Measurements from ENCODE around the gene SLC6A19.

- TF ChIP-seq ZNF792 (CRISPR knock-in tag; IDR thresholded peaks at IDR 0.05) (no peak), EZH2 (conservative IDR thresholded peaks at IDR 0.05; ENCODE audit: low read depth, low read length) (no peak), HCFC1 (IDR thresholded peaks at IDR 0.05; ENCODE audit: low read depth, low read length) (no peak), TOE1 (CRISPR knock-in tag; IDR thresholded peaks at IDR 0.05) (no peak)
- TF ChIP-seq, protein P1, sequence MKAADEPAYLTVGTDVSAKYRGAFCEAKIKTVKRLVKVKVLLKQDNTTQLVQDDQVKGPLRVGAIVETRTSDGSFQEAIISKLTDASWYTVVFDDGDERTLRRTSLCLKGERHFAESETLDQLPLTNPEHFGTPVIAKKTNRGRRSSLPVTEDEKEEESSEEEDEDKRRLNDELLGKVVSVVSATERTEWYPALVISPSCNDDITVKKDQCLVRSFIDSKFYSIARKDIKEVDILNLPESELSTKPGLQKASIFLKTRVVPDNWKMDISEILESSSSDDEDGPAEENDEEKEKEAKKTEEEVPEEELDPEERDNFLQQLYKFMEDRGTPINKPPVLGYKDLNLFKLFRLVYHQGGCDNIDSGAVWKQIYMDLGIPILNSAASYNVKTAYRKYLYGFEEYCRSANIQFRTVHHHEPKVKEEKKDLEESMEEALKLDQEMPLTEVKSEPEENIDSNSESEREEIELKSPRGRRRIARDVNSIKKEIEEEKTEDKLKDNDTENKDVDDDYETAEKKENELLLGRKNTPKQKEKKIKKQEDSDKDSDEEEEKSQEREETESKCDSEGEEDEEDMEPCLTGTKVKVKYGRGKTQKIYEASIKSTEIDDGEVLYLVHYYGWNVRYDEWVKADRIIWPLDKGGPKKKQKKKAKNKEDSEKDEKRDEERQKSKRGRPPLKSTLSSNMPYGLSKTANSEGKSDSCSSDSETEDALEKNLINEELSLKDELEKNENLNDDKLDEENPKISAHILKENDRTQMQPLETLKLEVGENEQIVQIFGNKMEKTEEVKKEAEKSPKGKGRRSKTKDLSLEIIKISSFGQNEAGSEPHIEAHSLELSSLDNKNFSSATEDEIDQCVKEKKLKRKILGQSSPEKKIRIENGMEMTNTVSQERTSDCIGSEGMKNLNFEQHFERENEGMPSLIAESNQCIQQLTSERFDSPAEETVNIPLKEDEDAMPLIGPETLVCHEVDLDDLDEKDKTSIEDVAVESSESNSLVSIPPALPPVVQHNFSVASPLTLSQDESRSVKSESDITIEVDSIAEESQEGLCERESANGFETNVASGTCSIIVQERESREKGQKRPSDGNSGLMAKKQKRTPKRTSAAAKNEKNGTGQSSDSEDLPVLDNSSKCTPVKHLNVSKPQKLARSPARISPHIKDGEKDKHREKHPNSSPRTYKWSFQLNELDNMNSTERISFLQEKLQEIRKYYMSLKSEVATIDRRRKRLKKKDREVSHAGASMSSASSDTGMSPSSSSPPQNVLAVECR (CRISPR knock-in tag; IDR thresholded peaks at IDR 0.05; ENCODE audit: borderline replicate concordance): no peak
- TF ChIP-seq, protein P2, sequence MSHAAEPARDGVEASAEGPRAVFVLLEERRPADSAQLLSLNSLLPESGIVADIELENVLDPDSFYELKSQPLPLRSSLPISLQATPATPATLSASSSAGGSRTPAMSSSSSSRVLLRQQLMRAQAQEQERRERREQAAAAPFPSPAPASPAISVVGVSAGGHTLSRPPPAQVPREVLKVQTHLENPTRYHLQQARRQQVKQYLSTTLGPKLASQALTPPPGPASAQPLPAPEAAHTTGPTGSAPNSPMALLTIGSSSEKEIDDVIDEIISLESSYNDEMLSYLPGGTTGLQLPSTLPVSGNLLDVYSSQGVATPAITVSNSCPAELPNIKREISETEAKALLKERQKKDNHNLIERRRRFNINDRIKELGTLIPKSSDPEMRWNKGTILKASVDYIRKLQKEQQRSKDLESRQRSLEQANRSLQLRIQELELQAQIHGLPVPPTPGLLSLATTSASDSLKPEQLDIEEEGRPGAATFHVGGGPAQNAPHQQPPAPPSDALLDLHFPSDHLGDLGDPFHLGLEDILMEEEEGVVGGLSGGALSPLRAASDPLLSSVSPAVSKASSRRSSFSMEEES (CRISPR knock-in tag; IDR thresholded peaks at IDR 0.05): no peak
Observed at GRCh38 chr5:1180096-1180495, 21.3 kb upstream of the SLC6A19 start.

Data from HepG2 (cell line).